AG10803 (cell line): Measurements from ENCODE around the gene CMSS1.

ENCODE experiments used
- DNase-seq: peaks from one replicate; pipeline ENCODE4 v3.0.0; 2010; ENCODE audit warnings: low read depth
- H3K4me3 ChIP-seq: 2 replicates; pipeline ENCODE4 v1.5.1; 2011; ENCODE audit warnings: mild to moderate bottlenecking, low read length, control low read depth
- CTCF ChIP-seq: conservative IDR thresholded peaks from 2 replicates; pipeline ENCODE4 v1.5.1; 2011; ENCODE audit warnings: mild to moderate bottlenecking, low read length, control low read depth, inconsistent platforms

The CMSS1 gene

GRCh38 chr3:99931059-99931458, 113.4 kb downstream of the CMSS1 start:
- DNase-seq = no peak
- TF ChIP-seq CTCF = no peak
- H3K4me3 ChIP-seq = no peak overlapping the region

- DNase-seq = no peak
- TF ChIP-seq CTCF = no peak
Measured at GRCh38 chr3:99933971-99934750, 116.5 kb downstream of the CMSS1 start.

GRCh38 chr3:99934975-99935797, 117.5 kb downstream of the CMSS1 start:
- peak; percentile 26 for DNase-seq
- no peak for TF ChIP-seq CTCF
- no peak overlapping the region for H3K4me3 ChIP-seq

More at GRCh38 chr3:99933971-99934750, 116.5 kb downstream of the CMSS1 start:
- H3K4me3 ChIP-seq = no peak overlapping the region

- TF ChIP-seq CTCF = no peak
- H3K4me3 ChIP-seq = no peak overlapping the region
- DNase-seq = no peak
Measured at GRCh38 chr3:99938270-99938911, 120.7 kb downstream of the CMSS1 start.

- no peak for DNase-seq
- H3K4me3 ChIP-seq = no peak overlapping the region
Measured at GRCh38 chr3:99939876-99940275, 122.2 kb downstream of the CMSS1 start.

GRCh38 chr3:99940350-99940749, 122.7 kb downstream of the CMSS1 start:
- no peak for TF ChIP-seq CTCF
- no peak overlapping the region for H3K4me3 ChIP-seq
- no peak for DNase-seq

More at GRCh38 chr3:99939876-99940275, 122.2 kb downstream of the CMSS1 start:
- TF ChIP-seq CTCF = no peak
